ENCODE results near the gene LRP2.
A peak's percentile ranks its signal among the peaks of the same experiment; 100 is the strongest.
"Not testable (repeated sequence)": the region's sequence is repeated elsewhere in the genome, so short reads cannot be mapped to it uniquely, and the experiment has no call there.

LRP2 gene

GRCh38 chr2:169165791-169166190, 196.5 kb downstream of the LRP2 start:
- FAIRE-seq, result no peak

- FAIRE-seq, result no peak
These were observed 198.0 kb downstream of the LRP2 start for GRCh38 chr2:169164311-169164710.

GRCh38 chr2:169162613-169163012, 199.7 kb downstream of the LRP2 start:
- FAIRE-seq, result no peak

GRCh38 chr2:169160926-169161481, 201.3 kb downstream of the LRP2 start:
- no peak for FAIRE-seq

GRCh38 chr2:169159686-169160085, 202.6 kb downstream of the LRP2 start:
- FAIRE-seq, result no peak

GRCh38 chr2:169158874-169159273, 203.5 kb downstream of the LRP2 start:
- FAIRE-seq, result no peak

GRCh38 chr2:169146220-169146619, 216.1 kb downstream of the LRP2 start:
- FAIRE-seq, result no peak

GRCh38 chr2:169143998-169144397, 218.3 kb downstream of the LRP2 start:
- no peak for FAIRE-seq

- FAIRE-seq, result no peak
These were observed 220.5 kb downstream of the LRP2 start for GRCh38 chr2:169141713-169142352.

- no peak for FAIRE-seq
These were observed 222.2 kb downstream of the LRP2 start for GRCh38 chr2:169139993-169140767.

GRCh38 chr2:169139145-169139544, 223.2 kb downstream of the LRP2 start:
- no peak for FAIRE-seq

- no peak for FAIRE-seq
These were observed 224.4 kb downstream of the LRP2 start for GRCh38 chr2:169137924-169138323.

GRCh38 chr2:169136885-169137534, 225.3 kb downstream of the LRP2 start:
- no peak for FAIRE-seq

GRCh38 chr2:169136428-169136827, 225.9 kb downstream of the LRP2 start:
- FAIRE-seq, result not testable (repeated sequence)

- FAIRE-seq, result not testable (repeated sequence)
These were observed 228.1 kb downstream of the LRP2 start for GRCh38 chr2:169134272-169134671.

- FAIRE-seq, result peak; percentile 66
These were observed 230.5 kb downstream of the LRP2 start for GRCh38 chr2:169131587-169132512.

GRCh38 chr2:169129703-169130243, 232.6 kb downstream of the LRP2 start:
- no peak for FAIRE-seq

- FAIRE-seq, result no peak
These were observed 242.5 kb downstream of the LRP2 start for GRCh38 chr2:169119851-169120250.

GRCh38 chr2:169119123-169119760, 243.1 kb downstream of the LRP2 start:
- no peak for FAIRE-seq

- FAIRE-seq, result no peak
These were observed 244.3 kb downstream of the LRP2 start for GRCh38 chr2:169118060-169118459.

GRCh38 chr2:169116993-169117392, 245.3 kb downstream of the LRP2 start:
- FAIRE-seq, result no peak

- no peak for FAIRE-seq
These were observed 246.0 kb downstream of the LRP2 start for GRCh38 chr2:169116327-169116726.
